ENCODE data around the gene IQCH.

IQCH gene

GRCh38 chr15:67544475-67544874 lies 289.9 kb downstream of the IQCH start:
- POLR2A ChIA-PET: no interaction called here

GRCh38 chr15:67545864-67546263 lies 291.3 kb downstream of the IQCH start:
- no peak overlapping the region for H3K4me3 ChIP-seq (ENCODE audit: low read depth, low read length)
- no peak for TF ChIP-seq CTCF (IDR thresholded peaks at IDR 0.05; ENCODE audit: insufficient read depth, low read length, missing control alignments)
- no peak for DNase-seq (ENCODE audit: low read depth, low spot score)
- ChIA-PET CTCF (no interaction called here), POLR2A (no interaction called here)

More at GRCh38 chr15:67544475-67544874, 289.9 kb downstream of the IQCH start:
- CTCF ChIA-PET: no interaction called here
- H3K4me3 ChIP-seq (ENCODE audit: low read depth, low read length): no peak overlapping the region
- no peak for TF ChIP-seq CTCF (IDR thresholded peaks at IDR 0.05; ENCODE audit: insufficient read depth, low read length, missing control alignments)
- DNase-seq (ENCODE audit: low read depth, low spot score): no peak

DNA sequence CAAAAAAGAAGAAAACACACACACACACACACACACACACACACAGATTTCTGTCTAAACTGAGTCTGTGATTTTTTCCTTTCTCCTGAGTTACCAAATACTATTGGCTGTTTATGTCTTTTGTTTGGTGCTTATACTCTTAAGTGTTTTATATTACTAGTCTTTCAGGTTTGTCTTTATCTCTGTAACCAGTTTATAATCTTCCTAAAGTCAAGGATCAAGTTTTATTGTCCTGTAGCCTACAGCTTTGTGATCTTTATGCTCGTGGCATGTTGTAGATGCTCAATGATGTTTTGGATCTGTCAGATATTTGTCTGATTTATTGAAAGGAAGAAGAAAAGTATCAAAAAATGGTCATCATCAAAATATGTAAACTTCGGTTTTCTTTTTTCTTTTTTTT lies 292.5 kb downstream of the IQCH start:
- TF ChIP-seq CTCF (IDR thresholded peaks at IDR 0.05; ENCODE audit: insufficient read depth, low read length, missing control alignments): no peak
- DNase-seq (ENCODE audit: low read depth, low spot score): no peak
- POLR2A ChIA-PET: no interaction called here
- CTCF ChIA-PET: no interaction called here
- no peak overlapping the region for H3K4me3 ChIP-seq (ENCODE audit: low read depth, low read length)

GRCh38 chr15:67547836-67548235 lies 293.2 kb downstream of the IQCH start:
- POLR2A ChIA-PET: no interaction called here

GRCh38 chr15:67548236-67548852 lies 293.8 kb downstream of the IQCH start:
- POLR2A ChIA-PET: no interaction called here
- CTCF ChIA-PET: no interaction called here
- H3K4me3 ChIP-seq (ENCODE audit: low read depth, low read length): no peak overlapping the region
- TF ChIP-seq CTCF (IDR thresholded peaks at IDR 0.05; ENCODE audit: insufficient read depth, low read length, missing control alignments): no peak
- DNase-seq (ENCODE audit: low read depth, low spot score): no peak

More at GRCh38 chr15:67547836-67548235, 293.2 kb downstream of the IQCH start:
- no peak for DNase-seq (ENCODE audit: low read depth, low spot score)
- TF ChIP-seq CTCF (IDR thresholded peaks at IDR 0.05; ENCODE audit: insufficient read depth, low read length, missing control alignments): no peak
- H3K4me3 ChIP-seq (ENCODE audit: low read depth, low read length): no peak overlapping the region
- CTCF ChIA-PET: no interaction called here

DNA sequence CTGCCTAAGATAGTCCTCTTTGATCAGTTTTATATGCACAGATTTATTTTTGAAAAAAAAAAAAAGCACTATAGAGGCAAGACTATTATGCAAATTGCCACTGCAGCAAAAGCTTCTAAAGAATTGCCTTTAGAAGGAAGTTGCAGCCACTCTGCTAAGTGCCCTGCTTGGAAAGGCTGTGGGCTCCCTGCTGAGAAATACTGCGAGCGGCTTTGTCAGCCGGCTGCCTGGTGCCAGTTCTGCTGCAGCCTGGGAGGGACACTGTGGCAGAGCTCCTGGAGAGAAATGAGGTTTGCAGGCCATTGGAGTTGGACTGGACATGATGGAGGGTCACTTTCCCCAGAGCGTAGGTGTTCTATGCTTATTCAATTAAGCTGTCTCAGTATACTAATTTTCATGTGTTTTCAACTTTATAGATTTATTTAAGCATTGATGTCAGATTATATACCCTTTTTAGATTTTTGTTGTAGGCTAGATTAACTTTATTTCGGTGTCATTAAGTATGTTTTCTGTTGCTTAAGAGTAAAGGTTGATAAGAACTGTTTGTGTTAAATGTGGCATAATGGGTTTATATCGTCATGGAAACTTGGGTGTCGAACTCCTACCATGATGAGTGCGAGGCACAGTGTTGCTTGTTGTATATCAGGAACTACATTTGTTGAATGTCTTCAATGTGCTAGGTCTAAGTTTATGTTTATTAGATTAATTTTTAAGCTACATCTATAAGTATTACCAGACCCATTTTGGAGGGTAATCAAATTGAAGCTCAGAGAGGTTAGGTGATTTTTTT lies 294.5 kb downstream of the IQCH start:
- ChIA-PET POLR2A (no interaction called here), CTCF (no interaction called here)
- no peak overlapping the region for H3K4me3 ChIP-seq (ENCODE audit: low read depth, low read length)
- no peak for DNase-seq (ENCODE audit: low read depth, low spot score)
- TF ChIP-seq CTCF (IDR thresholded peaks at IDR 0.05; ENCODE audit: insufficient read depth, low read length, missing control alignments): no peak
